GM21390 (cell line): ENCODE results near the gene KRTAP10-10.
"Not testable (repeated sequence)": the region's sequence is repeated elsewhere in the genome, so short reads cannot be mapped to it uniquely, and the experiment has no call there.

Experiments
- ATAC-seq: cut with Tn5 transposase; IDR thresholded peaks from one replicate; pipeline ENCODE4 v1.9.1; 2021; ENCODE audit not compliant: unreplicated experiment

The KRTAP10-10 gene

DNA sequence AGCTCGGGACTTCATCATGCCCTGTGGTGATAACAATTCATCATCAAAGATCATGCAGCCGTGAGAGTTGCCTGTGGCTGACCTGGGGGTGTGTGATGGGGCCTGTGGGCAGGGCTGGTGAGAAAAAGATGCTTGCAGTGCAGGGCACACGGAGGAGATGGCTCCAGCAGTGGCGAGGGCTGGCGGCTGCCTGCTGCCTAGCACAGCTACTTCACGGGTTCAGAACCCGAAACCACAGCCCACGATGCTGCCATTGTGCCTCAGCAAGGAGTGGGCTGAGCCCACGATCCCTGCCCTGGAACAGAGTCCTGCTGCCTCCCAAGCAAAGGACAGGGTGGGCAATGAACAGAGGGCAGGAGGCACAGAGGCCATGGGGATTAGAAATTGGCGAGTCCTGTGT, 10.9 kb upstream of the KRTAP10-10 start:
- ATAC-seq, result no peak

DNA sequence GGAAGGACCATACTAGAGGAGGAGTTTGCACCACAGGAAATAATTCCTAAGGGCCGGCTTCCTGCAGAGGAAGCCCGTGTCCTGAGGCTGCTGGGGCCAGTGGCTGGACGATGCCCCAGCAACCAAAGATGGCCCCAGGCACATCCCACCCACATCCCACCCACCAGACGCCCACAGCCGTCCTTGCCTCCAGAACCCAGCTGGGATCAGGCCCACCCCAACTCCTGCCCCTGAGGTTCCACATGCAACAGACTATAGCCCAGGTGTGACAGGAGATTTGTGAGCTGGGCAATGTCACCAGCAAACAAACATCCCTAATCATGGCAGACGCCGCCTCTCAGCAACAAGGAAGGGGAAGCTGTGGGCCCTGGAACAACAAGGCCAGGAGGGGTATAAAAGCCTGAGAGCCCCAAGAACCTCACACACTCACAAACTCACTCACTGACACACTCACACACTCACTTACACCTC, 10.4 kb upstream of the KRTAP10-10 start, which contains the start of gene KRTAP10-9:
Gene KRTAP10-9, plus strand, starts transcription at position 421 of the 471 bp plus-strand sequence. CDS start 79 bp downstream, outside the sequence.
- ATAC-seq, result no peak

DNA sequence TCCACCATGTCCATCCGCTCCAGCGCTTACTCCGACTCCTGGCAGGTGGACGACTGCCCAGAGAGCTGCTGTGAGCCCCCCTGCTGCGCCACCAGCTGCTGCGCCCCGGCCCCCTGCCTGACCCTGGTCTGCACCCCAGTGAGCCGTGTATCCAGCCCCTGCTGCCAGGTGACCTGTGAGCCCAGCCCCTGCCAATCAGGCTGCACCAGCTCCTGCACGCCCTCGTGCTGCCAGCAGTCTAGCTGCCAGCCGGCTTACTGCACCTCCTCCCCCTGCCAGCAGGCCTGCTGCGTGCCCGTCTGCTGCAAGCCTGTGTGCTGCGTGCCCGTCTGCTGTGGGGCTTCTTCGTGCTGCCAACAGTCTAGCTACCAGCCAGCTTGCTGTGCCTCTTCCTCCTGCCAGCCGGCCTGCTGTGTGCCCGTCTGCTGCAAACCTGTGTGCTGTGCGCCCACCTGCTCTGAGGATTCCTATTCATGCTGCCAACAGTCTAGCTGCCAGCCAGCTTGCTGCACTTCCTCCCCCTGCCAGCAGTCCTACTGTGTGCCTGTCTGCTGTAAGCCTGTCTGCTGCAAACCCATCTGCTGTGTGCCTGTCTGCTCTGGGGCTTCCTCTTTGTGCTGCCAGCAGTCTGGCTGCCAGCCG, 9.9 kb upstream of the KRTAP10-10 start:
- not testable (repeated sequence) for ATAC-seq

DNA sequence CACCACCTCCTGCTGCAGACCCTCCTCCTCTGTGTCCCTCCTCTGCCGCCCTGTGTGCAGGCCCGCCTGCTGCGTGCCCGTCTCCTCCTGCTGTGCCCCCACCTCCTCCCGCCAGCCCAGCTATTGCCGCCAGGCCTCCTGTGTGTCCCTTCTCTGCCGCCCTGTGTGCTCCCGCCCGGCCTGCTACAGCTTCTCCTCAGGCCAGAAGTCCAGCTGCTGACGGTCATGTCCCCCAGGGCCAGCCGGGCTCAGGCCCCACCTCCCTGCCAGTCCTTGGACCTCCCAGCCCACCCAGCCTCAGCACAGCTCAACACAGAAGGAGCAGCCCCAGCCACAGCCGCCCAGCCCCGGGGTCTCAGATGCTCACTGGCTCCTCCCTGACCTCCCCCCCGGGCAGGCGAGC, 9.3 kb upstream of the KRTAP10-10 start:
- not testable (repeated sequence) for ATAC-seq

DNA sequence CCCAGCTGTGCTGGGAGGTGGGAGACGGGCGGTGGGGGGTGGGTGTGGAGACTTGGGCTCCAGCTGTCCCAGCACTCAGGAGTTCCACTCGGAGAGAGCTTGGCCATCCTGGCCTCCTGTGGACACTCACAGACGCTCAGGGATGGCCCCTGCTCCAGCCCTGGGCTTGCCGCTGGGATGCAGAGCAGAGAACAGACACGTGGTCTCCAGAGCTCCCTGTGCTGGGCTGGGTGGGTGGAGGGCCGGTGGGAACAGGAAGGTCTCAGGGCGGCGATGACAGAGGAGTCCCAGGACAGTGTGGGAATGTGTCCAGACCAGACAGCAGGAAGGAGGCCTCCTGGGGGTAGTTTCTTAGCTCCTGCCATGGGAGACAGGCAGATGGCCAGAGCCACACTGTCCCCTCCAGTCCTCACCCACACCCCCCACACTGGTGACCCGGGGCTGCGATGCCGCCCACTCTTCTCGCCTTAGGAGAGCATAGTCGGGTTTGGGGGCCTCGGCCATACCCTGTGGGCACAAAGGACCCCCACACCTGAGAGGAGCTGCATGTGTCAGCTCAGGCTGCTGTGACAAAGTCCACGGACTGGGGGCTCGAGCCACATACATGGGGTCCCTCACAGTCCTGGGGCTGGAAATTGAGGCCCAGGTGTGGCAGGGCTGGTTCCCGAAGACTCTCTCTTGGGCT, 8.3 kb upstream of the KRTAP10-10 start:
- ATAC-seq, result no peak

DNA sequence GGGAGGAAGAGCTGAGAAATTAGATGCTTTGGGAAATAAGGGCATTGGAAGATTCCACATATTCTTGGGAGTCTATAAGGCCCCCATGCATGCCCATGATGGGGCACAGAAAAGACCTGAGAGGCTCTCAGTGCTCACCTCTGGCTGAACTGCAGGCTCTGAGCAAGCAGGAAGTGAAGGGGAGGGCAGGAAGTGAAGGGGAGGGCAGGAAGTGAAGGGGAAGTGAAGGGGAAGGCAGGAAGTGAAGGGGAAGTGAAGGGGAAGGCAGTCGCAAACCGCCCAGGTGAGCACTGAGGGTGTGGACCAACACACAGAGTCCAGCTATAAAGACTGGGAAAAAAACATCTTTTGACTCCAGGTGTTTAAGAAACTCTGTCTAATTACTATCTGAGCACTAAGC, 6.7 kb upstream of the KRTAP10-10 start:
- ATAC-seq, result no peak

DNA sequence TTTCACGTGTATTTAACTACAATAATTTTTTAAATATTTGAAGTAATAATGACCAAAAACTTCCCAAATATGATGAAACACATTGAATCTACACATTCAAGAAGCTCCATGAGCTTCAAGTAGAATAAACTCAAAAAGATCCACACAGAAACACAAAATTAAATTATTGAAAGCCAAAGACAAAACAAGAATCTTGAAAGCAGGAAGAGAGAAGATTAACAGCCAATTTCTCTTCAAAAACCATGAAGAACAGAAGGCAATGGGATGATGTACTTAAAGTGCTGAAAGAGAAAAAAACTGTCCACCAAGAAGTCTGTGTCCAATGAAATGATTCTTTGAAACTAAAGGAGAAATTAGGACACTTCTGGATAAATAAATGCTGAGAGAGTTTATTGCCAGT, 5.1 kb upstream of the KRTAP10-10 start:
- ATAC-seq, result no peak

DNA sequence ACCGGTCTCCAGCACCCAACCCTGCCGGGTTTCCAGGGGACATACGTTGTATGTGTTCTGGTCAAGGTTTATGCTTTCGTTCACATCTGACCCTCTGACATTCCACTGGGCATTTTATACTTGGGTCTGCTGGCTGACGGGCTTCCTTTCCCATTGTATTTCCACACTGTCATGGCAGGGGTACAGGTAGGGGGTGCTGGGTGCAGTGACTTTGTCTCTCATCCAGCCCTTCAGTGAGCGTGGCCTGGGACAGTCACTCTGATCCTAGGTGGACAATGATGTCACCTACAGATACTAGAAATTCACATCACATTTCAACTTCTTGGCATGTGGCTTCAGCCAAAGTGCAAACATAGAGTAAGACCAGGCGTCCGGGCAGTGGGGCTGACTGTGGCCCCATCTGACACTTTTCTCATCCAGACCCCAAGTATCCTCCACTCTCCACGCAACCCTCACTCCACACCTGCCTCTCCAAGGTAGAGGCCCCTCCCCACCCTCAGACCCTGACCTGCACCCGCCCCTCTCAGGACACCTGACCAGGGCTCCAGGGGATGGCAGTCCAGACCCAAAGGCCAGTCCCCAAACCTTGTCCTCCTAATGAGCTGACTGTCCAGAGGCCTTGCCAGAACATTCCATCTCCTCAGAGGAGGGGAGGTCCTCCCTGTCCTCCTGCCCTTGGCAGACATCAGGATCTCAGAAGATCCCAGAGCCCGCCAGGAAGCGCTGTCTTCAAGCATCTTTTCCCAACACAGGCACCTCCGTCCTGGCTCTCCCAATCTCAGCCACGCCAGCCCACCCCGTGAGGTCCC, 743 bp upstream of the KRTAP10-10 start:
- no peak for ATAC-seq

DNA sequence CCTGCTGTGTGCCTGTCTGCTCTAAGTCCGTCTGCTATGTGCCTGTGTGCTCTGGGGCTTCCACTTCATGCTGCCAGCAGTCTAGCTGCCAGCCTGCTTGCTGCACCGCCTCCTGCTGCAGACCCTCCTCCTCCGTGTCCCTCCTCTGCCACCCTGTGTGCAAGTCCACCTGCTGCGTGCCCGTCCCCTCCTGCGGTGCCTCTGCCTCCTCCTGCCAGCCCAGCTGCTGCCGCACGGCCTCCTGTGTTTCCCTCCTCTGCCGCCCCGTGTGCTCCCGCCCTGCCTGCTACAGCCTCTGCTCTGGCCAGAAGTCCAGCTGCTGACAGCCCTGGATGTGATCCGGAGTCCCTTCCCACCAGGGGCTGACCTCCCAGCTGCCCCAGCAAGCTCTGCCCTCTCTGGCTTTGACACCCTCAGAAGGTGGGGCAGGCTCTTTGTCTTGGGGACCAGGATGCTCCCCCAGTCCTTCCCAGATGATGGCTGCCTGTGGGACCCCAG, 744 bp downstream of the KRTAP10-10 start:
- ATAC-seq, result not testable (repeated sequence)

DNA sequence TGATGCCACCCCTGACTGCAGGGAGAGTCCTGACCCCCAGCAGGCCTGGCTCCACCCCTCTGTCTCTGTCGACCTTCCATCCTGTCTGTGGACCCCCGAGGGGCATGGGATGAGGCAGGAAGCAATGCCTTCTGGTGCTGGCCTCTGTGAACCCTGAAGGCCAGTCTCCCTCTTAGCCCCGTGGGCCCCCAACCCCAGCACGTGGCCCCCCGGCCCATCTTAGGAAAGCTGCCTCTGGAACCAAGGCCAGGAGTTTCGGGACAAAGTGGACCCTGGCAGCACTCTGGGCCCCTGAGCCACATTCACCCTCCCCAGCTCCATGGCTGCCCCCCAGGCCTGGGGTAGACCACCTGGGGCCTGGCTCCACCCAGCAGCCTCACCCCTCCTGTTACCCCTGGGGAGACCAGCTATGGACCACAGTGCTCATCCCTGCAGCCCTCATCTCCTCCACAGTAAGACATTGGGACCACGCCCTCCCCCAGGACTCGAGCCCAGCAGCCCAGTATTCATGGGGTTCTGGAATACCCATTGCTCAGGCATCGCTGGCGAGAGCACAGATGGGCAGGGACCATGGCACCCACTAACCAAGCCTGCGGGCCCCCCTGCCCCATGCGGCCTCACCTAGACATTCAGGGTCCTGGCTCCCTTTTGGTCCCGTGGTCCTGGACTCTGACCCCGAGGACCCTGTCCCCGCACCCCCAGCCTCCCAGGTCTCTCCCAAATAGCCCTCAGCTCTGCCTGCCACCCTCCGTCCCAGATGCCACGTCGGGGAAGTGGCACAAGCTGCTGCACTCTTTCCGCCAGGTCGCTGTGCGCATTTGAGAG, 1.6 kb downstream of the KRTAP10-10 start:
- not testable (repeated sequence) for ATAC-seq

DNA sequence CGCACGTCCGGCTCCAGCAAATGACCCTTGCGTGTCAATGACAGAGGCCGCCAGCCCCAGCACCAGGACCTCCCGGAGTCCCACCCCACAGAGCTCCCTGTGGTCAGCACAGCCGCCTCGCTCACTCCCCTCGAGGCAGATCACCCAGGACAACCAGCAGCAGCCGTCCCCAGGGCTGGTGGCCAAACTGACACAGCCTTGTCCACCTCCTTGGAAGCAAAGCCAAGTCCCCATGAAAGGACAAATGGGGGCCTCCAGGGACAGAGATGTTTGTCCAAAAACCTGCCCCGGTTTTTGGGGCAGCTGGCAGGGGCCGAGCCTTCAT, 2.1 kb downstream of the KRTAP10-10 start:
- ATAC-seq, result no peak

DNA sequence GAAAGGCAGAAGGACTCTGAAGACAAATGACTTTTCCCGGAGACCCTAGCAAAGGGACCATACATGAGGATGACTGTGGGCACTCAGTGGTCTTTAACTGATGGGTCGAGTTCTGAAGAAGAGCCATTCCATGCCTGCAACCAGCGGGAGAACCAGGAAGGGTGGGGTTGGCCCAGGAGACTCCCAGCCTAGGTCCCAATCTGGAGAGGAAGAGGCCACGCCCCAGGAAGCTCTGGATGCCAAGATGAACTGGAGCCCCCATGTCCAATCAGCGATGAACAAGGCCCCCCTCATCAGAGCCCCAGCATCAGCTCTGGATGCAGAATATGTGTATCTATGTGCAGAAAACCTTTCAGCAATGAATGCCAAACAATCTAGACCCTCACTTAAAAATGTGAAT, 3.6 kb downstream of the KRTAP10-10 start:
- no peak for ATAC-seq

DNA sequence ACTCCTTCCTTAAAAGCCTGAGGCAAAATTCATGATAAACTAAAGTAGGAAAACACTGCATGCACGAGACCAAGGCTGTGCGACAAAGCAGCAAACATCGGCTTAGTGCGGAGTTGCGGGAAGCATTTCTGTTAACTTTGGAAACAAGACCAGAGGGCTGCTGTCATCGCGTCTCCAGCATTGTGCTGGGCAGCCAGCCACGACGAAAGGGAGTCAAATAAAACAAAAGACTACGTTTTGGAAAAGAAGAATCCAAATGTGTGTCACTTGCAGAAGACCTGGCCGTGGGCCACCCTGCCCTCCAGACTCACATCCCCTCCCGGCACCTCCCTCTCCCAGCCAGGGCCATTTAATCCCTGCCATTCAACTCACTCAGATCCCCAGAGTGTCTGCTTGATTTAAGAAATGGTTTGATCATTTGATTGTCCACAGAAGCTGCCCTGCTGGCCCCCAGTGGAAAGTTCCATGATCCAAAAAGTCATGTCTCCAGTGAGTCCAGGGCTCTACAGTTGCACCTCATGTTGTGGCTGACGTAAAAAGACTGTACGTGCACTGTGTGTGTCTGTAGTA, 6.7 kb downstream of the KRTAP10-10 start:
- no peak for ATAC-seq

DNA sequence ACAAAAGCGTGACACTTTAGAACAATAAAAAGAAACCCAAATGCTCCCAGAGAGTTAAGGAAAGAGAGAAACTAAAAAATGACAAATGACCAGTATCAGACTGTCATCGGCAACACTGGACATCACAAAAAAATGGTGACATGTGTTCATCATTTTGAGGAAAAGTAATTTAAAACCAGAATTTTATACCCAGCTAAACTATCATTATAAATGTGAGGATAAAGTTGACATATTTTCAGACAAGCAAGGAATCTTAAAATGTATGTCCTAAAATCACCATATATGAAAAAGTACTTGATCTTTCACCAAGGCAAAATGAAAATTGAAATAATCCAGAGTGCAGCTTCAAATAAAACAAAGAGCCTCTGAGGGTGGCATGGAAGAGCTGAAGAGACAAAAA, 7.7 kb downstream of the KRTAP10-10 start:
- ATAC-seq, result no peak

DNA sequence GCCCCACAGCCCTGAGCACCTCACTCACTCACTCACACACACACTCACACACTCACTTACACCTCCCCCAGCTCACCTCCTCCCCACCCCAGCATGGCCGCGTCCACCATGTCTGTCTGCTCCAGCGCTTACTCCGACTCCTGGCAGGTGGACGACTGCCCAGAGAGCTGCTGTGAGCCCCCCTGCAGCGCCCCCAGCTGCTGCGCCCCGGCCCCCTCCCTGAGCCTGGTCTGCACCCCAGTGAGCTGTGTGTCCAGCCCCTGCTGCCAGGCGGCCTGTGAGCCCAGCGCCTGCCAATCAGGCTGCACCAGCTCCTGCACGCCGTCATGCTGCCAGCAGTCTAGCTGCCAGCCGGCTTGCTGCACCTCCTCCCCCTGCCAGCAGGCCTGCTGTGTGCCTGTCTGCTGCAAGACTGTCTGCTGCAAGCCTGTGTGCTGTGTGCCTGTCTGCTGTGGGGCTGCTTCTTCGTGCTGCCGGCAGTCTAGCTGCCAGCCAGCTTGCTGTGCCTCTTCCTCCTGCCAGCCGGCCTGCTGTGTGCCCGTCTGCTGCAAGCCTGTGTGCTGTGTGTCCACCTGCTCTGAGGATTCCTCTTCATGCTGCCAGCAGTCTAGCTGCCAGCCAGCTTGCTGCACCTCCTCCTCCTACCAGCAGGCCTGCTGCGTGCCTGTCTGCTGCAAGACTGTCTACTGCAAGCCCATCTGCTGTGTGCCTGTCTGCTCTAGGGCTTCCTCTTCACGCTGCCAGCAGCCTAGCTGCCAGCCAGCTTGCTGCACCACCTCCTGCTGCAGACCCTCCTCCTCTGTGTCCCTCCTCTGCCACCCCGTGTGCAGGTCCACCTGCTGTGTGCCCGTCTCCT, 9.4 kb downstream of the KRTAP10-10 start, which contains the start of gene KRTAP10-11:
Gene KRTAP10-11, plus strand, starts transcription at position 49 of the 856 bp plus-strand sequence. Its CDS starts 45 bp downstream, at position 94.
- not testable (repeated sequence) for ATAC-seq

DNA sequence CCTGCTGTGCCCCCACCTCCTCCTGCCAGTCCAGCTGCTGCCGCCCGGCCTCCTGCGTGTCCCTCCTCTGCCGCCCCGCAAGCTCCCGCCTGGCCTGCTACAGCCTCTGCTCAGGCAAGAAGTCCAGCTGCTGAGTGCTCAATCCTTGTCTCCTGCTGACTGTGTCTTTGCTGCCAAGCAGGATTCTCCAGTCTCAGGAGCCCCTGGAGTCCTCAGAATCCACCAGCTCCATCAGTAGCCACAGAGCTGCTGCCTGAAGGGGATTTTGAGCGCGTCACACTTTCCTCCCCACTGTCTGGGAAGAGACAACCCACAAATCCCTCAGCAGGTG, 10.0 kb downstream of the KRTAP10-10 start:
- no peak for ATAC-seq

DNA sequence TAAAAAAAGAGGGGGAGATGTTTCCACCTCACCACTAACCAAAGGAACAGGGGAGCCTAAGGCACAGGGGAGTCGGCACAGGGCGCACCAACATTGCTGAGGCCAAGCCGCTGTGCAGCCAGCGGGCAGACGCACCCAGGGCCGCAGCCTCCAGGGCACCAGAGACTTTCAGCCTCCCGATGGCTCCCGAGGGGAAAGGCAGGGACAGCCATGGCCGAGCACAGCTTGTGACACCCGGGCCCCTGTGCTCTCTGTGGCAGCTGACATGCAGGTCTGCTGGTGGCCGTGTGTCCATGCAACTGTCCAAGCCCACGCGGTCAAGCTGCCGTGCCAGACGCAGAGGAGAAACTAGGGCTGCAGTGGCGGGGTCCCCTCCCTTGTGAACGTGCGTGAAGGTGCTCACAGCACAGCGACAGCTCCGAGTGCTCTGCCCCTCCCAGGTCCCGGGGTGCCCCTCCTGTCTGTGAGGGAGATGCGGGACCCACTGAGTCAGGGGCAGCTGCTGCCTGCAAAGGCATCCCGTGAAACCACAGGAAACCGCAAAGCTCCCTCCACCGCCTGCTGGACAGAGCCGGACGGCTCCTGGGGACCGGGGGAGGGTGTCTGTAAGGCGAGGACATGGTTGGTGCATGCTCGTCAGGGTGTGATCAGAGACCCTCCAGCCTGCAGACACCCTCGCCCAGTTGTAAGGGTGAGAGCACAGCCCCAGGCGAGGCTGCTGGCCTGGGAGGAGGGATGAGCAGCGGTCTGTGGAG, 11.6 kb downstream of the KRTAP10-10 start:
- ATAC-seq, result no peak

DNA sequence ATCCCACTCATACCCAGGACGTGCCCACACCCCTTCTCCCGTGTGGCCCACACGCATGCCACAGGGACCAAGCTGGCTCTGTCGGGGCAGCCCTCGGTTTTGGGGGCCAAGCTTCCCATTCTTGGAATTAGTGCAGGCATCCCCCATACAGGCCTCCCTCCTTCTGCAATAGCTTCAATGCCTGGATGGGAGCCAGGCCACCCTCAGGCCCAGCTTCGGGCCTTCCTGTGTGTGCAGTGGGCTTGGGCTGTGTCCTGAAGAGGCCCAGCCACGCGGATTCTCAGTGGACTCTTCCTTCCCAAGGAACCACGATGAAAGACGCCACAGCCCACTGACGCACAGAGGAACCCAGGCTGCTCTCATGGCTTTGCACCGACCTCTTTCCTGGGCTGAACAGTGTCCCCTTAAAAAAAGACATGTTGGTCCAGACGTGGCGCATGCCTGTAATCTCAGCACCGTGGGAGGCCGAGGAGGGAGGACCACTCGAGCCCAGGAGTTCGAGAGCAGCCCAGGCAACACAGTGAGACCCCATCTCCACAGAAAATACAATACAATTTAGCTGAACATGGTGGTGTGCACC, 12.5 kb downstream of the KRTAP10-10 start:
- no peak for ATAC-seq
